Measurements from ENCODE around the gene TOMM40L. TPM values are rescaled to one million over a fixed set of nuclear protein-coding genes. Genes with fewer than 3 reads are reported as not detected.

TOMM40L gene
- total RNA-seq, 1 donor from 2014 or later = 11.3 TPM

- DNase-seq = no peak
These were observed 28.2 kb upstream of the TOMM40L start for GRCh38 chr1:161197560-161198193.

GRCh38 chr1:161198194-161198896 is 27.5 kb upstream of the TOMM40L start:
- peak; percentile 80 for DNase-seq

GRCh38 chr1:161198897-161199431 is 26.9 kb upstream of the TOMM40L start, which contains the start of gene ADAMTS4:
Gene ADAMTS4, minus strand, starts transcription at chr1:161199054. Its CDS starts 427 bp downstream, at chr1:161198627.
- DNase-seq = peak; percentile 89

GRCh38 chr1:161199506-161200139 is 26.2 kb upstream of the TOMM40L start:
- DNase-seq = no peak

- no peak for DNase-seq
These were observed 25.4 kb upstream of the TOMM40L start for GRCh38 chr1:161200421-161200991.

- DNase-seq = peak; percentile 33
These were observed 24.6 kb upstream of the TOMM40L start for GRCh38 chr1:161200992-161201835.

GRCh38 chr1:161201836-161202712 is 23.8 kb upstream of the TOMM40L start, which contains the start of gene NDUFS2:
Gene NDUFS2, plus strand, starts transcription at chr1:161202367. Its CDS starts 19 bp downstream, at chr1:161202386.
- DNase-seq = peak; percentile 99

GRCh38 chr1:161206411-161207140 is 19.3 kb upstream of the TOMM40L start:
- no peak for DNase-seq

- DNase-seq = no peak
These were observed 18.7 kb upstream of the TOMM40L start for GRCh38 chr1:161207173-161207572.

GRCh38 chr1:161209790-161210409 is 16.0 kb upstream of the TOMM40L start:
- peak; percentile 84 for DNase-seq

GRCh38 chr1:161214369-161214768 is 11.5 kb upstream of the TOMM40L start:
- no peak for DNase-seq

GRCh38 chr1:161215076-161215475 is 10.8 kb upstream of the TOMM40L start, which contains the start of gene FCER1G:
Gene FCER1G, plus strand, starts transcription at chr1:161215295. Its CDS starts 27 bp downstream, at chr1:161215322.
- DNase-seq = no peak

GRCh38 chr1:161216945-161217712 is 8.7 kb upstream of the TOMM40L start:
- DNase-seq = no peak

- DNase-seq = no peak
These were observed 8.0 kb upstream of the TOMM40L start for GRCh38 chr1:161217831-161218230.

- no peak for DNase-seq
These were observed 7.4 kb upstream of the TOMM40L start for GRCh38 chr1:161218301-161219077.

GRCh38 chr1:161219078-161219892 is 6.6 kb upstream of the TOMM40L start:
- no peak for DNase-seq

- DNase-seq = no peak
These were observed 5.9 kb upstream of the TOMM40L start for GRCh38 chr1:161220002-161220401.
